PFSK-1 (cell line): Measurements from ENCODE around the gene TTLL12.

Experiments
- FOXP2 ChIP-seq: optimal IDR thresholded peaks from 2 replicates; pipeline ENCODE3; 2011; ENCODE audit warnings: borderline replicate concordance, control low read depth, inconsistent platforms; ENCODE audit not compliant: insufficient read depth; ENCODE audit errors: extremely low read length, extremely low read depth
- POLR2AphosphoS5 ChIP-seq: IDR thresholded peaks from 2 replicates; pipeline ENCODE4 v1.6.1; 2012; ENCODE audit warnings: low read depth, mild to moderate bottlenecking, control low read depth, low read length, moderate library complexity
- SIN3A ChIP-seq: IDR thresholded peaks from 2 replicates; pipeline ENCODE4 v1.6.1; 2012; ENCODE audit warnings: mild to moderate bottlenecking, low read length, moderate library complexity, borderline replicate concordance; ENCODE audit not compliant: insufficient read depth
- TAF1 ChIP-seq: IDR thresholded peaks from 2 replicates; pipeline ENCODE4 v1.6.1; 2012; ENCODE audit warnings: low read length, control low read depth, borderline replicate concordance; ENCODE audit not compliant: insufficient read depth
- TF ChIP-seq, protein P1 (sequence below), 2 experiments: IDR thresholded peaks; 2 replicates each; pipeline versions ENCODE4 v1.6.1 to v1.8.0; 2011 to 2012; ENCODE audit warnings: low read depth in 2 of 2, low read length in 2 of 2, control low read depth in 1 of 2, inconsistent platforms in 1 of 2, mild to moderate bottlenecking in 1 of 2, moderate library complexity in 1 of 2; ENCODE audit not compliant: insufficient read depth in 1 of 2

Gene TTLL12

DNA sequence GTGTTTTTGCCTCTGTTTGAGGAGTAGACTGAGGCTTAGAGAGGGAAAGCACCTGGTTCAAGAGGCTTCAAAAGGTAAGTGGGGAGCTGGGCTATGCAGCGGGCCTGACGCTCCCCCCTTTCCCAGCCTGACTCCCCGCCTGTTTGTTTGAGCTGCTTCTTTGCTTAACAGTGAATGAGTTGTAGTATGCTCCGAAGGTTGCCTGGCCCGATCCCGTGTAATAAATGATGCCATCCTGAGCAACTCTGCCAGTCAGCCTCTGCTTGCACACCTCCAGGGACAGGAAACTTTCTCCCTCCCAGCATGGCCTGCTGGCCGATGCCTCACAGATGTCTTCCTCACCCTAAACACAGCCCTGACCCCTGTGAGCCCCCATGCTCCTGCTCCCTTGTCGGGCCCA, 45.5 kb upstream of the TTLL12 start:
- TF ChIP-seq SIN3A: no peak
- TF ChIP-seq FOXP2: no peak
- TF ChIP-seq, protein P1, sequence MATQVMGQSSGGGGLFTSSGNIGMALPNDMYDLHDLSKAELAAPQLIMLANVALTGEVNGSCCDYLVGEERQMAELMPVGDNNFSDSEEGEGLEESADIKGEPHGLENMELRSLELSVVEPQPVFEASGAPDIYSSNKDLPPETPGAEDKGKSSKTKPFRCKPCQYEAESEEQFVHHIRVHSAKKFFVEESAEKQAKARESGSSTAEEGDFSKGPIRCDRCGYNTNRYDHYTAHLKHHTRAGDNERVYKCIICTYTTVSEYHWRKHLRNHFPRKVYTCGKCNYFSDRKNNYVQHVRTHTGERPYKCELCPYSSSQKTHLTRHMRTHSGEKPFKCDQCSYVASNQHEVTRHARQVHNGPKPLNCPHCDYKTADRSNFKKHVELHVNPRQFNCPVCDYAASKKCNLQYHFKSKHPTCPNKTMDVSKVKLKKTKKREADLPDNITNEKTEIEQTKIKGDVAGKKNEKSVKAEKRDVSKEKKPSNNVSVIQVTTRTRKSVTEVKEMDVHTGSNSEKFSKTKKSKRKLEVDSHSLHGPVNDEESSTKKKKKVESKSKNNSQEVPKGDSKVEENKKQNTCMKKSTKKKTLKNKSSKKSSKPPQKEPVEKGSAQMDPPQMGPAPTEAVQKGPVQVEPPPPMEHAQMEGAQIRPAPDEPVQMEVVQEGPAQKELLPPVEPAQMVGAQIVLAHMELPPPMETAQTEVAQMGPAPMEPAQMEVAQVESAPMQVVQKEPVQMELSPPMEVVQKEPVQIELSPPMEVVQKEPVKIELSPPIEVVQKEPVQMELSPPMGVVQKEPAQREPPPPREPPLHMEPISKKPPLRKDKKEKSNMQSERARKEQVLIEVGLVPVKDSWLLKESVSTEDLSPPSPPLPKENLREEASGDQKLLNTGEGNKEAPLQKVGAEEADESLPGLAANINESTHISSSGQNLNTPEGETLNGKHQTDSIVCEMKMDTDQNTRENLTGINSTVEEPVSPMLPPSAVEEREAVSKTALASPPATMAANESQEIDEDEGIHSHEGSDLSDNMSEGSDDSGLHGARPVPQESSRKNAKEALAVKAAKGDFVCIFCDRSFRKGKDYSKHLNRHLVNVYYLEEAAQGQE (IDR thresholded peaks at IDR 0.05; ENCODE audit: insufficient read depth in 1 of 2, low read depth in 2 of 2, low read length in 2 of 2): no peak
- no peak for TF ChIP-seq TAF1

DNA sequence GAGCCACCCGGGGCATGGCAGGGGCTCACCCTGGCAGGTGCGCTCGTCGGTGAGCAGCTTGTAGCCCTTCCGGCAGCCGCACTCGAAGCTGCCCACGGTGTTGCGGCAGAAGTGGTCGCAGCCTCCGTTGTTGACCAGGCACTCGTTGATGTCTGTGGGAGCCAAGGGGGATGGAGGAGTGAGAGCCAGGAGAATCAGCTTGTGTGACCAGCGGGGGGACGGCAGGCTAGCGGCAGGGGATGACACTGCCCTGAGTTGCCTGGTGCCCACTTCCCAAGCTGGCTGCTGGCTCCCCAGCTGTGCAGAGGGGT, 44.7 kb upstream of the TTLL12 start:
- TF ChIP-seq TAF1 (no peak), POLR2AphosphoS5 (no peak), SIN3A (no peak), FOXP2 (no peak)
- TF ChIP-seq, protein P1 (IDR thresholded peaks at IDR 0.05; ENCODE audit: insufficient read depth in 1 of 2, low read depth in 2 of 2, low read length in 2 of 2): no peak

DNA sequence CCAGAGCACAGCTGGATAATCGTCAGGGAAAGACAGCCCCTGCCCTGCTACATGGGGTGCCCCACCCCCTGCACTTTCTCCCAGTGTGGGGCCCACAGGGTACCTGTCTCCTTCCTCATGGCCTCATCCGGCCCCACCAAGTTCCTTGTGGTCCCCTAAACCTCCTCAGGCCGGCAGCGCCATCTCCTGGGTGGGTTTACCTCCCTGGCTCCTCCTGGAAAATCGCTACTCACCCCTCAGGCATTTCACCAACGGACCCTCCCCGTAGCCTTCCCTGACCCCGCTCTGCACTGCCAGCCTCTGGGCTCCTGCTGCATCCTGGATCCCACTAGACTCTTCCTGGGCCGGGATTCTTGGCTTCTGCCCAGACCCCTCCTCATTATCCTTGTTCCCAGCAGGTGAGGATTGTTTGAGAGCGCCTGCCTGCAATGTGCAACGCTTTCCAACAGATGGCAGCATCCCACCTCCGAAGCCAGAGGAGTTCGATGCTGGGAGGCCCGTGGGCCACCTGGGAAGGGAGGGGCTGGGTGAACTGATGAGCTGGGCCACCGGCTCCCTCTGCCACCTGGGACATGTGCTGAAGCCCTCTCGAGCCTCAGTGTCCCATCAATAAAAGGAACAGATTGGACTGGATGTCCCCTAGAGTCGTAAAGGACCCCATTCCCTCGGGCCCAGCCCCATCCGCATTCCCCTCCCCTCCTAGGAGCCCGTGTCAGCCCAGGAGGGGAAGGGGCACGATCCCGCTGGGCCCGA, 44.2 kb upstream of the TTLL12 start:
- TF ChIP-seq TAF1 (no peak), SIN3A (no peak), FOXP2 (no peak), POLR2AphosphoS5 (no peak)
- TF ChIP-seq, protein P1 (IDR thresholded peaks at IDR 0.05; ENCODE audit: insufficient read depth in 1 of 2, low read depth in 2 of 2, low read length in 2 of 2): no peak

DNA sequence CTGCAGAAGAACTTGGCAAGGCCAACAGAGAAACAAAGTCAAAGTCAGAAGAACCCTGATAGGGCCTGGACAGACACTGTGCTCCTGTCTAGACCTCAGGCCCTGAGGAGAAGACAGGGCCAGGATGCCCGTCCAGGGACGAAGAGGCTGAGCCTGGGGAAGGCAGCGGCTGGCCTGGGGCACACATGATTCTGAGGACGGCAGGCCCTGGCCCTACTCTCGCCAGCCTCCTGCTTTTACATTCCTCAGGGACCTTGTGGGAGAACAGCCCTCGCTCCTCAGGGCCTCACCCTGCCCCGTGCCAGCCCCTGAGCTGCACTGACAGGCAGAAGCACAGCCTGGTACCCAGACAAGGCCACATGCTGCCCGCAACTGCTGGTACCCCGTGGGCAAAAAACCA, 43.6 kb upstream of the TTLL12 start:
- TF ChIP-seq FOXP2 (no peak), SIN3A (no peak), POLR2AphosphoS5 (no peak), TAF1 (no peak)
- TF ChIP-seq, protein P1 (IDR thresholded peaks at IDR 0.05; ENCODE audit: insufficient read depth in 1 of 2, low read depth in 2 of 2, low read length in 2 of 2): no peak

DNA sequence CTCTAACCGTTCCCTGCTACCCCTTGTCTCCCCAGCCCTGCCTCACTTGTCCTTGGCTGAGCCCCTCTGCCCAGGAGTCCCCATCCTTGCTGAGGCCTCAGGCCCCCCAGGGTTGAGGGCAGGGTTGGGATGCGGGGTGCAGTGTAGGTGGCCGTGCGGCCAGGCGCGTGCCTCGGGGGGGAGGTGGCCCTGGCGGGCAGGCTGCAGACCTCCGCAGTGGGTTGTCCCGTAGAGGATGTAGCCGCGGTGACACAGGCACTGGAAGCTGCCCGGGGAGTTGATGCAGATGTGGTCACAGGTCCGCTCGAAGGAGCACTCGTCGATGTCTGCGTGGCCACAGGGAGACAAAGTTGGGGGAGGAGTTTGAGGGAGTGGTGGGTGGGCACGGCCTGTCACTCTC, 41.9 kb upstream of the TTLL12 start:
- TF ChIP-seq FOXP2 (no peak), TAF1 (no peak), SIN3A (no peak), POLR2AphosphoS5 (no peak)
- TF ChIP-seq, protein P1 (IDR thresholded peaks at IDR 0.05; ENCODE audit: insufficient read depth in 1 of 2, low read depth in 2 of 2, low read length in 2 of 2): no peak
